ENCODE results near the gene MPZL1.

MPZL1 gene

GRCh38 chr1:167693425-167694045 lies 28.2 kb upstream of the MPZL1 start:
- TF ChIP-seq CTCF (IDR thresholded peaks at IDR 0.05; ENCODE audit: control extremely low read depth, extremely low read depth, low read depth, missing control alignments), result no peak
- DNase-seq (ENCODE audit: extremely low spot score), result no peak
- ChIA-PET POLR2A (no interaction called here), CTCF (interaction anchor here (0.9 to 2.8 kb wide), 10 partner anchors 10 to 389 kb away, joined by 3 to 15 read pairs (median 3); partner anchors contain the start of gene CREG1)

- no peak for TF ChIP-seq CTCF (IDR thresholded peaks at IDR 0.05; ENCODE audit: control extremely low read depth, extremely low read depth, low read depth, missing control alignments)
- ChIA-PET CTCF (interaction anchor here (0.9 to 2.8 kb wide), 9 partner anchors 9 to 387 kb away, joined by 3 to 15 read pairs (median 5); no protein-coding TSS in a partner anchor), POLR2A (no interaction called here)
- no peak for DNase-seq (ENCODE audit: extremely low spot score)
Observed at GRCh38 chr1:167694691-167695090, 27.1 kb upstream of the MPZL1 start.

- TF ChIP-seq CTCF (IDR thresholded peaks at IDR 0.05; ENCODE audit: control extremely low read depth, extremely low read depth, low read depth, missing control alignments), result no peak
- DNase-seq (ENCODE audit: extremely low spot score), result no peak
- ChIA-PET POLR2A (no interaction called here), CTCF (interaction anchor here (1.1 to 2.8 kb wide), 5 partner anchors 8 to 387 kb away, joined by 3 to 15 read pairs (median 5); no protein-coding TSS in a partner anchor)
Observed at GRCh38 chr1:167695147-167695546, 26.6 kb upstream of the MPZL1 start.

- CTCF ChIA-PET, result interaction anchor here (1.0 to 2.8 kb wide), 7 partner anchors 8 to 139 kb away, joined by 3 to 21 read pairs (median 4); no protein-coding TSS in a partner anchor
- DNase-seq (ENCODE audit: extremely low spot score), result no peak
- TF ChIP-seq CTCF (IDR thresholded peaks at IDR 0.05; ENCODE audit: control extremely low read depth, extremely low read depth, low read depth, missing control alignments), result no peak
- POLR2A ChIA-PET, result no interaction called here
Observed at GRCh38 chr1:167695756-167696561, 25.8 kb upstream of the MPZL1 start.

- no peak for TF ChIP-seq CTCF (IDR thresholded peaks at IDR 0.05; ENCODE audit: control extremely low read depth, extremely low read depth, low read depth, missing control alignments)
- ChIA-PET CTCF (interaction anchor here (0.8 to 2.8 kb wide), 5 partner anchors 7 to 97 kb away, joined by 3 to 21 read pairs (median 6); no protein-coding TSS in a partner anchor), POLR2A (no interaction called here)
- DNase-seq (ENCODE audit: extremely low spot score), result no peak
Observed at GRCh38 chr1:167697667-167698141, 24.1 kb upstream of the MPZL1 start.

- TF ChIP-seq CTCF (IDR thresholded peaks at IDR 0.05; ENCODE audit: control extremely low read depth, extremely low read depth, low read depth, missing control alignments), result no peak
- POLR2A ChIA-PET, result no interaction called here
- no peak for DNase-seq (ENCODE audit: extremely low spot score)
- CTCF ChIA-PET, result interaction anchor here (0.8 to 2.8 kb wide), 6 partner anchors 8 to 97 kb away, joined by 3 to 21 read pairs (median 4); no protein-coding TSS in a partner anchor
Observed at GRCh38 chr1:167698313-167698712, 23.5 kb upstream of the MPZL1 start.
